ENCODE results near the gene AP5S1. TPM values are rescaled to one million over a fixed set of nuclear protein-coding genes. Genes with fewer than 3 reads are reported as not detected.

The AP5S1 gene
- total RNA-seq, 1 experiment from 2014 or later = 17.5 TPM

DNA sequence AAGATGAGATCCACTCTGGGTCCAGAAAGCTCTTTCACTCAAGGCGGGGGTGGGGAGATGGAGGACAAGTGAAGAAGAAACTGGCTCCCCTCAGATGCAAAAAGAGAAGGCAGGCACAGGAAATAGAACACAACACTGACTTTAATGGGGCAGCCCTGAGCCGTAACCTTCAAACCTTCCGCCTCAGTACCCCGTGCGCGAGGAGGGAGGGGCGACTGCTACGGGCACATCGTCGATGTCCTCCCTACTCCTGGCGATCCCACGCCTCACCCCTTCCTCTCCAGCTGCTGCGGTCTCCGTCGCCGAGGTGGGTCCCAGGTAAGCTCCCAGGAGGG, 43.0 kb upstream of the AP5S1 start:
- CTCF ChIA-PET = no interaction called here
- TF ChIP-seq EZH2 (IDR thresholded peaks at IDR 0.05; ENCODE audit: borderline replicate concordance, low read depth, low read length, poor library complexity, severe bottlenecking) = no peak
- no TSS peak for BruUV-seq (replicated peaks)
- DNase-seq (ENCODE audit: low spot score) = no peak
- POLR2A ChIA-PET (ENCODE audit: low non-redundant PET) = no interaction called here
- H3K27me3 ChIP-seq (replicated peaks; ENCODE audit: insufficient read depth, low read depth, low read length, poor library complexity) = peaks cover 12% of the 10 kb centered on the region
- H3K4me1 ChIP-seq (ENCODE audit: insufficient read depth, low read length, poor library complexity, severe bottlenecking) = peaks cover 16% of the 10 kb centered on the region
- H3K36me3 ChIP-seq (ENCODE audit: insufficient read depth, low read length, poor library complexity, severe bottlenecking) = no peaks in the 10 kb centered on the region
- H3K27ac ChIP-seq (ENCODE audit: low read depth, low read length, poor library complexity, severe bottlenecking) = no peak overlapping the region
- H3K4me3 ChIP-seq (ENCODE audit: low read depth, low read length, poor library complexity, severe bottlenecking) = peak overlapping the region; percentile 47
- intact Hi-C loops (cut with micrococcal nuclease; ENCODE audit: unreplicated experiment) = no loop called here
- no peaks in the 10 kb centered on the region for H3K9me3 ChIP-seq (ENCODE audit: low read depth, low read length, poor library complexity, severe bottlenecking)

- Histone ChIP-seq H3K4me1 (ENCODE audit: insufficient read depth, low read length, poor library complexity, severe bottlenecking) (peaks cover 16% of the 10 kb centered on the region), H3K27me3 (replicated peaks; ENCODE audit: insufficient read depth, low read depth, low read length, poor library complexity) (peaks cover 12% of the 10 kb centered on the region), H3K9me3 (ENCODE audit: low read depth, low read length, poor library complexity, severe bottlenecking) (no peaks in the 10 kb centered on the region), H3K36me3 (ENCODE audit: insufficient read depth, low read length, poor library complexity, severe bottlenecking) (no peaks in the 10 kb centered on the region), H3K4me3 (ENCODE audit: low read depth, low read length, poor library complexity, severe bottlenecking) (peak overlapping the region; percentile 47), H3K27ac (ENCODE audit: low read depth, low read length, poor library complexity, severe bottlenecking) (no peak overlapping the region)
- ChIA-PET CTCF (interaction anchor here (0.8 kb wide), 1 partner anchor 9 kb away, joined by 3 read pairs; no protein-coding TSS in a partner anchor), POLR2A (ENCODE audit: low non-redundant PET) (no interaction called here)
- intact Hi-C loops (cut with micrococcal nuclease; ENCODE audit: unreplicated experiment) = no loop called here
- BruUV-seq (replicated peaks) = no TSS peak
- peak; percentile 79 for DNase-seq (ENCODE audit: low spot score)
- TF ChIP-seq, protein P1, sequence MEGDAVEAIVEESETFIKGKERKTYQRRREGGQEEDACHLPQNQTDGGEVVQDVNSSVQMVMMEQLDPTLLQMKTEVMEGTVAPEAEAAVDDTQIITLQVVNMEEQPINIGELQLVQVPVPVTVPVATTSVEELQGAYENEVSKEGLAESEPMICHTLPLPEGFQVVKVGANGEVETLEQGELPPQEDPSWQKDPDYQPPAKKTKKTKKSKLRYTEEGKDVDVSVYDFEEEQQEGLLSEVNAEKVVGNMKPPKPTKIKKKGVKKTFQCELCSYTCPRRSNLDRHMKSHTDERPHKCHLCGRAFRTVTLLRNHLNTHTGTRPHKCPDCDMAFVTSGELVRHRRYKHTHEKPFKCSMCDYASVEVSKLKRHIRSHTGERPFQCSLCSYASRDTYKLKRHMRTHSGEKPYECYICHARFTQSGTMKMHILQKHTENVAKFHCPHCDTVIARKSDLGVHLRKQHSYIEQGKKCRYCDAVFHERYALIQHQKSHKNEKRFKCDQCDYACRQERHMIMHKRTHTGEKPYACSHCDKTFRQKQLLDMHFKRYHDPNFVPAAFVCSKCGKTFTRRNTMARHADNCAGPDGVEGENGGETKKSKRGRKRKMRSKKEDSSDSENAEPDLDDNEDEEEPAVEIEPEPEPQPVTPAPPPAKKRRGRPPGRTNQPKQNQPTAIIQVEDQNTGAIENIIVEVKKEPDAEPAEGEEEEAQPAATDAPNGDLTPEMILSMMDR (conservative IDR thresholded peaks at IDR 0.05; ENCODE audit: low read depth, low read length) = no peak
- TF ChIP-seq EZH2 (IDR thresholded peaks at IDR 0.05; ENCODE audit: borderline replicate concordance, low read depth, low read length, poor library complexity, severe bottlenecking) = no peak
Measured at GRCh38 chr20:3777716-3778629, 42.4 kb upstream of the AP5S1 start.

DNA sequence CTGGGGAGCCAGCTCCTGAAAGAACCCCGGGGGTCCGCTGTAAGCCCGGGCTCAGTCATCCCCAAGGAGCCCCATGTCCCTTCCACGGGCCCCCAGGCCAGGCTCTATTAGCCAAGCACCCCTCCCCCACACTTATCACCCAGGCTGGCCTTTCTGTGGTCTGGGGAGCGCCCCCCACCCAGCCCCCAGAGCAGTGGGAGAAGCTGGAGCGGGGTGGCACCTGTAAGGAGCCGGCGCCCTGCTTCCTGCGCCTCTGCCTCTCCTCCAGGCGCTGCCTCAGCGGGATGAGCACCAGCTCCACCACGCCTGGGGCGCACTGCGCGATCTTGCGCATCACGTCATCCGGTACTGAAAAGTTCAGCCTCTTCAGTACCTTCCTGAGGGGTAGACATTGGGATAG, 41.4 kb upstream of the AP5S1 start:
- no TSS peak for BruUV-seq (replicated peaks)
- ChIA-PET CTCF (no interaction called here), POLR2A (ENCODE audit: low non-redundant PET) (no interaction called here)
- Histone ChIP-seq H3K4me1 (ENCODE audit: insufficient read depth, low read length, poor library complexity, severe bottlenecking) (peaks cover 22% of the 10 kb centered on the region), H3K27me3 (replicated peaks; ENCODE audit: insufficient read depth, low read depth, low read length, poor library complexity) (peaks cover 12% of the 10 kb centered on the region), H3K27ac (ENCODE audit: low read depth, low read length, poor library complexity, severe bottlenecking) (no peak overlapping the region), H3K36me3 (ENCODE audit: insufficient read depth, low read length, poor library complexity, severe bottlenecking) (no peaks in the 10 kb centered on the region), H3K9me3 (ENCODE audit: low read depth, low read length, poor library complexity, severe bottlenecking) (no peaks in the 10 kb centered on the region), H3K4me3 (ENCODE audit: low read depth, low read length, poor library complexity, severe bottlenecking) (peak overlapping the region; percentile 47)
- no peak for TF ChIP-seq EZH2 (IDR thresholded peaks at IDR 0.05; ENCODE audit: borderline replicate concordance, low read depth, low read length, poor library complexity, severe bottlenecking)
- TF ChIP-seq, protein P1 (conservative IDR thresholded peaks at IDR 0.05; ENCODE audit: low read depth, low read length) = no peak
- DNase-seq (ENCODE audit: low spot score) = no peak
- intact Hi-C loops (cut with micrococcal nuclease; ENCODE audit: unreplicated experiment) = no loop called here

All from A673 (cell line).